Occipital lobe (tissue), 2 donors: ENCODE measurements around the gene TCP10L. TPM values are rescaled to one million over a fixed set of nuclear protein-coding genes. Genes with fewer than 3 reads are reported as not detected.

Experiments
- small RNA-seq: library from RNA; depleted of rRNA; stranded (forward); fragments of <200 nt; gene quantifications from one replicate; pipeline ENCODE3, GENCODE V24; 2014
- total RNA-seq: library from RNA; depleted of rRNA; stranded (reverse); fragments of >200 nt; gene quantifications from one replicate; pipeline ENCODE4 v1.2.3, GENCODE V29; 2014

Gene TCP10L
- total RNA-seq, 1 donor from 2014 or later = 1.9 TPM

Small RNAs within 50 kb of the gene (small RNA-seq; reads per million reads assigned to genes)
- gene RF00438 = not detected
- gene RNA5SP490 = not detected

Other genes with a start within 250 kb of the TCP10L start
- 13.1 TPM for gene URB1, start 192.5 kb downstream of the TCP10L start, total RNA-seq
- 5.6 TPM for gene EVA1C, start 172.8 kb downstream of the TCP10L start, total RNA-seq
- gene CFAP298, start 26.9 kb upstream of the TCP10L start, total RNA-seq = 18.1 TPM
- 24.0 TPM for gene SYNJ1, start 142.5 kb upstream of the TCP10L start, total RNA-seq
- gene PAXBP1, start 186.2 kb upstream of the TCP10L start, total RNA-seq = 85.2 TPM